ENCODE measurements around the gene EIF4A2. TPM values are rescaled to one million over a fixed set of nuclear protein-coding genes. Genes with fewer than 3 reads are reported as not detected.

EIF4A2 gene
- total and polyA plus RNA-seq, 2 of the 13 experiments (the other 11 are each of a cell fraction or from before 2014, with no cell fraction given), result 480 to 596 TPM

DNA sequence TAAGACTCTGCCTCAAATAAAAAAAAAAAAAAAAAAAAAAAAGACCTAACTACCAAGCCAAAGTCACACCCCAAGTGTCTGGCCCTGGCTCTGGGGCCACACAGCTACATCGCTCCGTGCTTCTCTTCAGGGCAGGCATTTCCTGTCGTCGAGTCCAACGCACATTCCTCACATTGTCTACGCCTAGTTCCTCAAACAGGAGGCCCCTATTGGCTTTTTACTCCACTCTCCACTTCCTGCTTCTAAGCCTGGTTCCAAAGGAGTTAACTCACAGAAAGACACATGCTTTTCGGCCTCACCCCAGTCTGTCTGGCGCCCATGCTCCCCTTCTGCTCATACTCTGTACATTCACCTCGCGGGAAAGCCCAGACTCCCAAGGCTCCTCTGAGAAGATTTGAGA is 37.4 kb upstream of the EIF4A2 start (continued):
- TF ChIP-seq, protein P1, sequence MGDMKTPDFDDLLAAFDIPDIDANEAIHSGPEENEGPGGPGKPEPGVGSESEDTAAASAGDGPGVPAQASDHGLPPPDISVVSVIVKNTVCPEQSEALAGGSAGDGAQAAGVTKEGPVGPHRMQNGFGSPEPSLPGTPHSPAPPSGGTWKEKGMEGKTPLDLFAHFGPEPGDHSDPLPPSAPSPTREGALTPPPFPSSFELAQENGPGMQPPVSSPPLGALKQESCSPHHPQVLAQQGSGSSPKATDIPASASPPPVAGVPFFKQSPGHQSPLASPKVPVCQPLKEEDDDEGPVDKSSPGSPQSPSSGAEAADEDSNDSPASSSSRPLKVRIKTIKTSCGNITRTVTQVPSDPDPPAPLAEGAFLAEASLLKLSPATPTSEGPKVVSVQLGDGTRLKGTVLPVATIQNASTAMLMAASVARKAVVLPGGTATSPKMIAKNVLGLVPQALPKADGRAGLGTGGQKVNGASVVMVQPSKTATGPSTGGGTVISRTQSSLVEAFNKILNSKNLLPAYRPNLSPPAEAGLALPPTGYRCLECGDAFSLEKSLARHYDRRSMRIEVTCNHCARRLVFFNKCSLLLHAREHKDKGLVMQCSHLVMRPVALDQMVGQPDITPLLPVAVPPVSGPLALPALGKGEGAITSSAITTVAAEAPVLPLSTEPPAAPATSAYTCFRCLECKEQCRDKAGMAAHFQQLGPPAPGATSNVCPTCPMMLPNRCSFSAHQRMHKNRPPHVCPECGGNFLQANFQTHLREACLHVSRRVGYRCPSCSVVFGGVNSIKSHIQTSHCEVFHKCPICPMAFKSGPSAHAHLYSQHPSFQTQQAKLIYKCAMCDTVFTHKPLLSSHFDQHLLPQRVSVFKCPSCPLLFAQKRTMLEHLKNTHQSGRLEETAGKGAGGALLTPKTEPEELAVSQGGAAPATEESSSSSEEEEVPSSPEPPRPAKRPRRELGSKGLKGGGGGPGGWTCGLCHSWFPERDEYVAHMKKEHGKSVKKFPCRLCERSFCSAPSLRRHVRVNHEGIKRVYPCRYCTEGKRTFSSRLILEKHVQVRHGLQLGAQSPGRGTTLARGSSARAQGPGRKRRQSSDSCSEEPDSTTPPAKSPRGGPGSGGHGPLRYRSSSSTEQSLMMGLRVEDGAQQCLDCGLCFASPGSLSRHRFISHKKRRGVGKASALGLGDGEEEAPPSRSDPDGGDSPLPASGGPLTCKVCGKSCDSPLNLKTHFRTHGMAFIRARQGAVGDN (CRISPR knock-in tag; IDR thresholded peaks at IDR 0.05), result peak; percentile 85
- TF ChIP-seq CEBPB (IDR thresholded peaks at IDR 0.05; ENCODE audit: borderline replicate concordance, low read depth, low read length) (no peak), ZNF441 (CRISPR knock-in tag; IDR thresholded peaks at IDR 0.05; ENCODE audit: borderline replicate concordance) (0 out of 2 replicates have a peak, but pooled peaks have one; percentile 54), ZNF292 (CRISPR knock-in tag; IDR thresholded peaks at IDR 0.05; ENCODE audit: borderline replicate concordance, low read depth) (0 out of 2 replicates have a peak, but pooled peaks have one; percentile 58), ARNT2 (CRISPR knock-in tag; IDR thresholded peaks at IDR 0.05; ENCODE audit: low read depth) (0 out of 2 replicates have a peak, but pooled peaks have one; percentile 50), TAF15 (IDR thresholded peaks at IDR 0.05; ENCODE audit: low read depth, low read length, poor library complexity, severe bottlenecking) (no peak), TGIF2 (CRISPR knock-in tag; IDR thresholded peaks at IDR 0.05) (peak; percentile 75; the same call in 1 of the 2 replicates), ZFX (CRISPR knock-in tag; IDR thresholded peaks at IDR 0.05; ENCODE audit: low read depth) (peak; percentile 76), ZNF564 (CRISPR knock-in tag; IDR thresholded peaks at IDR 0.05) (peak; percentile 31; the same call in 1 of the 2 replicates), ZFP91 (CRISPR knock-in tag; IDR thresholded peaks at IDR 0.05; ENCODE audit: borderline replicate concordance) (no peak), BRCA1 (CRISPR knock-in tag; IDR thresholded peaks at IDR 0.05) (no peak), LCORL (IDR thresholded peaks at IDR 0.05) (no peak), LCORL (CRISPR knock-in tag; IDR thresholded peaks at IDR 0.05) (peak; percentile 66; the same call in 1 of the 2 replicates), ATF7 (IDR thresholded peaks at IDR 0.05) (no peak), ATF7 (CRISPR knock-in tag; IDR thresholded peaks at IDR 0.05) (no peak), SRSF1 (optimal IDR thresholded peaks at IDR 0.05; ENCODE audit: low read depth, low read length) (no peak), ZBTB20 (CRISPR knock-in tag; IDR thresholded peaks at IDR 0.05; ENCODE audit: borderline replicate concordance, low read depth) (peak; percentile 72; the same call in 1 of the 2 replicates)
- TF ChIP-seq, protein P2, sequence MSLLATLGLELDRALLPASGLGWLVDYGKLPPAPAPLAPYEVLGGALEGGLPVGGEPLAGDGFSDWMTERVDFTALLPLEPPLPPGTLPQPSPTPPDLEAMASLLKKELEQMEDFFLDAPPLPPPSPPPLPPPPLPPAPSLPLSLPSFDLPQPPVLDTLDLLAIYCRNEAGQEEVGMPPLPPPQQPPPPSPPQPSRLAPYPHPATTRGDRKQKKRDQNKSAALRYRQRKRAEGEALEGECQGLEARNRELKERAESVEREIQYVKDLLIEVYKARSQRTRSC (CRISPR knock-in tag; IDR thresholded peaks at IDR 0.05; ENCODE audit: low read depth), result no peak
- TF ChIP-seq, protein P3, sequence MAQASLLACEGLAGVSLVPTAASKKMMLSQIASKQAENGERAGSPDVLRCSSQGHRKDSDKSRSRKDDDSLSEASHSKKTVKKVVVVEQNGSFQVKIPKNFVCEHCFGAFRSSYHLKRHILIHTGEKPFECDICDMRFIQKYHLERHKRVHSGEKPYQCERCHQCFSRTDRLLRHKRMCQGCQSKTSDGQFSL (CRISPR knock-in tag; IDR thresholded peaks at IDR 0.05), result no peak
- TF ChIP-seq, protein P4, sequence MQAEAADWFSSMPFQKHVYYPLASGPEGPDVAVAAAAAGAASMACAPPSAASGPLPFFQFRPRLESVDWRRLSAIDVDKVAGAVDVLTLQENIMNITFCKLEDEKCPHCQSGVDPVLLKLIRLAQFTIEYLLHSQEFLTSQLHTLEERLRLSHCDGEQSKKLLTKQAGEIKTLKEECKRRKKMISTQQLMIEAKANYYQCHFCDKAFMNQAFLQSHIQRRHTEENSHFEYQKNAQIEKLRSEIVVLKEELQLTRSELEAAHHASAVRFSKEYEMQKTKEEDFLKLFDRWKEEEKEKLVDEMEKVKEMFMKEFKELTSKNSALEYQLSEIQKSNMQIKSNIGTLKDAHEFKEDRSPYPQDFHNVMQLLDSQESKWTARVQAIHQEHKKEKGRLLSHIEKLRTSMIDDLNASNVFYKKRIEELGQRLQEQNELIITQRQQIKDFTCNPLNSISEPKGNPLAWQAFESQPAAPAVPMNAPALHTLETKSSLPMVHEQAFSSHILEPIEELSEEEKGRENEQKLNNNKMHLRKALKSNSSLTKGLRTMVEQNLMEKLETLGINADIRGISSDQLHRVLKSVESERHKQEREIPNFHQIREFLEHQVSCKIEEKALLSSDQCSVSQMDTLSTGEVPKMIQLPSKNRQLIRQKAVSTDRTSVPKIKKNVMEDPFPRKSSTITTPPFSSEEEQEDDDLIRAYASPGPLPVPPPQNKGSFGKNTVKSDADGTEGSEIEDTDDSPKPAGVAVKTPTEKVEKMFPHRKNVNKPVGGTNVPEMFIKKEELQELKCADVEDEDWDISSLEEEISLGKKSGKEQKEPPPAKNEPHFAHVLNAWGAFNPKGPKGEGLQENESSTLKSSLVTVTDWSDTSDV (CRISPR knock-in tag; IDR thresholded peaks at IDR 0.05), result no peak
